HG02938 (cell line): ENCODE data around the gene VASH2.
"Not testable (repeated sequence)": the region's sequence is repeated elsewhere in the genome, so short reads cannot be mapped to it uniquely, and the experiment has no call there.

ENCODE experiments used
- ATAC-seq: cut with Tn5 transposase; IDR thresholded peaks from one replicate; pipeline ENCODE4 v1.9.1; 2021; ENCODE audit warnings: mild to moderate bottlenecking, moderate library complexity; ENCODE audit not compliant: unreplicated experiment

The VASH2 gene

GRCh38 chr1:212954514-212954913, 4.2 kb downstream of the VASH2 start:
- no peak for ATAC-seq

GRCh38 chr1:212955098-212955497, 4.8 kb downstream of the VASH2 start:
- ATAC-seq: no peak

- ATAC-seq: no peak
Measured at GRCh38 chr1:212955961-212956620, 5.8 kb downstream of the VASH2 start.

GRCh38 chr1:212957546-212957945, 7.2 kb downstream of the VASH2 start:
- ATAC-seq: no peak

- no peak for ATAC-seq
Measured at GRCh38 chr1:212958175-212958574, 7.8 kb downstream of the VASH2 start.

GRCh38 chr1:212959266-212960220, 9.2 kb downstream of the VASH2 start:
- peak; percentile 83 for ATAC-seq

- ATAC-seq: no peak
Measured at GRCh38 chr1:212960932-212961331, 10.6 kb downstream of the VASH2 start.

- ATAC-seq: no peak
Measured at GRCh38 chr1:212962509-212962908, 12.2 kb downstream of the VASH2 start.

- no peak for ATAC-seq
Measured at GRCh38 chr1:212964102-212964501, 13.8 kb downstream of the VASH2 start.

- ATAC-seq: not testable (repeated sequence)
Measured at GRCh38 chr1:212964993-212965392, 14.7 kb downstream of the VASH2 start.

GRCh38 chr1:212966616-212967015, 16.3 kb downstream of the VASH2 start:
- no peak for ATAC-seq

GRCh38 chr1:212967801-212968200, 17.5 kb downstream of the VASH2 start:
- peak; percentile 53 for ATAC-seq

- no peak for ATAC-seq
Measured at GRCh38 chr1:212968368-212968863, 18.1 kb downstream of the VASH2 start.

GRCh38 chr1:212970085-212970484, 19.7 kb downstream of the VASH2 start:
- no peak for ATAC-seq

- ATAC-seq: no peak
Measured at GRCh38 chr1:212971312-212971711, 21.0 kb downstream of the VASH2 start.

- ATAC-seq: no peak
Measured at GRCh38 chr1:212973426-212973825, 23.1 kb downstream of the VASH2 start.

- ATAC-seq: no peak
Measured at GRCh38 chr1:212973899-212974298, 23.6 kb downstream of the VASH2 start.

GRCh38 chr1:212974711-212975110, 24.4 kb downstream of the VASH2 start:
- ATAC-seq: no peak

- no peak for ATAC-seq
Measured at GRCh38 chr1:212975111-212975918, 25.0 kb downstream of the VASH2 start.

GRCh38 chr1:212976586-212976985, 26.2 kb downstream of the VASH2 start:
- ATAC-seq: no peak
